Measurements from ENCODE around the gene LIX1. TPM values are rescaled to one million over a fixed set of nuclear protein-coding genes. Genes with fewer than 3 reads are reported as not detected.

Gene LIX1
- total RNA-seq, 1 donor from 2014 or later: not detected

DNA sequence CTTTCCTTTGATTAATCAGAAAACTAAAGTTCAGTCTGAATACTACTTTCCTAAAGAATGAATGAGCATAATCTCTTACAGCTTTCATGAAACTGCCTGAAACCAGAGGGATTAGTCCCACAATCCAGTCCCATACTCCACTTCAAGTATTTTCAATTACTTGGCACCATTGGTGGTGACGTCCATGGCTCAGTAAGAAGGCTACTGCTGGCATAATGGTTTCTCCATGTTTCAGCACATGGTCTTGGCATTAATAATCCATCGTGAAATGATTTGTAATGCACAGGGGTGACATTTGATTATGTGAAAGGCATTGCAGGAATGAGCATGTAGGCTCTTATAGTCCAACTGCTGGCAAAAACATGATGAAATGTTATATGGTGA is 23.4 kb downstream of the LIX1 start:
- Histone ChIP-seq H3K4me3 (no peak overlapping the region), H3K27me3 (no peaks in the 10 kb centered on the region), H3K9me3 (no peaks in the 10 kb centered on the region), H3K4me1 (no peaks in the 10 kb centered on the region), H3K27ac (no peak overlapping the region), H3K36me3 (no peaks in the 10 kb centered on the region)
- intact Hi-C loops (cut with DNase I): no loop called here
- TF ChIP-seq, protein P1, sequence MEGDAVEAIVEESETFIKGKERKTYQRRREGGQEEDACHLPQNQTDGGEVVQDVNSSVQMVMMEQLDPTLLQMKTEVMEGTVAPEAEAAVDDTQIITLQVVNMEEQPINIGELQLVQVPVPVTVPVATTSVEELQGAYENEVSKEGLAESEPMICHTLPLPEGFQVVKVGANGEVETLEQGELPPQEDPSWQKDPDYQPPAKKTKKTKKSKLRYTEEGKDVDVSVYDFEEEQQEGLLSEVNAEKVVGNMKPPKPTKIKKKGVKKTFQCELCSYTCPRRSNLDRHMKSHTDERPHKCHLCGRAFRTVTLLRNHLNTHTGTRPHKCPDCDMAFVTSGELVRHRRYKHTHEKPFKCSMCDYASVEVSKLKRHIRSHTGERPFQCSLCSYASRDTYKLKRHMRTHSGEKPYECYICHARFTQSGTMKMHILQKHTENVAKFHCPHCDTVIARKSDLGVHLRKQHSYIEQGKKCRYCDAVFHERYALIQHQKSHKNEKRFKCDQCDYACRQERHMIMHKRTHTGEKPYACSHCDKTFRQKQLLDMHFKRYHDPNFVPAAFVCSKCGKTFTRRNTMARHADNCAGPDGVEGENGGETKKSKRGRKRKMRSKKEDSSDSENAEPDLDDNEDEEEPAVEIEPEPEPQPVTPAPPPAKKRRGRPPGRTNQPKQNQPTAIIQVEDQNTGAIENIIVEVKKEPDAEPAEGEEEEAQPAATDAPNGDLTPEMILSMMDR (IDR thresholded peaks at IDR 0.05): no peak
- no peak for TF ChIP-seq POLR2AphosphoS5 (IDR thresholded peaks at IDR 0.05; ENCODE audit: insufficient read depth in 1 of 2, low read depth in 1 of 2)
- no peak for TF ChIP-seq POLR2A (IDR thresholded peaks at IDR 0.05)
- DNase-seq (ENCODE audit: extremely low spot score in 2 of 2): no peak

DNA sequence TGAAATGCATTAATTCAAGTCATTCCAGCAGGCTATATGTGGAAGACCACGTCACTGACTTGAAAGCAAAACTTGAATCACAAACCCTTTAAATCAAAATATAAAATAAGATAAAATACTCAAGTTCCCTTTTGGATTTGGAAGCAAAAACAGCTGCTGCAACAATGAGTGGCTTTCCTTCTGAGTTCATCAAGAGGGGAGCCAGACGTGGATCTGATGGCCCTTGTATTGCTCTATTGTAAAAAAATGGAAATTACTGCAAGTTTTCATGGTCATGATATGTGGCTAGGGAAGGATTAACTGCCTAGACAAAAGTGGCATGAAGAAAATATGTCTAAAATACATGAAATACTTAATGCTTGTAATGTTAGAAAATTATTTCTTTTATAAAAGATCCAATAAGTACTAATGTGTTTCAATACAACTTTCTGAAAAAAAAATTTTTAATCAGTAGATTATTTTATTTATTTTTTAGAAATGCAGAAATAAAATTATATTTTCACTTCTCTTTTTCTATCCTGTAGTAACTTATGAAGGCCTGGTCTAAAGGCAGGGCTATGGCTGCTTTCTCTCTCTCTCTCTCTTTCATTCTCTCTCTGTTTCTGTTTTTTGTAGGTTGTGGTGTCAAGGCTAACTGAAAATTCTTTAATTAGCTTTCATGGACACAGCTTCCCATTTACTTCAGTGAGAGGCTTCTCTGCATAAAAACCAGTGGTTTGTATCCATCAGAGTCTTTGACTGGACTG is 24.0 kb downstream of the LIX1 start:
- no peak for DNase-seq (ENCODE audit: extremely low spot score in 2 of 2)
- H3K36me3 ChIP-seq: no peaks in the 10 kb centered on the region
- no peaks in the 10 kb centered on the region for H3K9me3 ChIP-seq
- no peaks in the 10 kb centered on the region for H3K27me3 ChIP-seq
- intact Hi-C loops (cut with DNase I): no loop called here
- no peak overlapping the region for H3K27ac ChIP-seq
- H3K4me1 ChIP-seq: no peaks in the 10 kb centered on the region
- H3K4me3 ChIP-seq: no peak overlapping the region
- TF ChIP-seq, protein P1 (IDR thresholded peaks at IDR 0.05): no peak
- TF ChIP-seq POLR2AphosphoS5 (IDR thresholded peaks at IDR 0.05; ENCODE audit: insufficient read depth in 1 of 2, low read depth in 1 of 2) (no peak), POLR2A (IDR thresholded peaks at IDR 0.05) (no peak)

DNA sequence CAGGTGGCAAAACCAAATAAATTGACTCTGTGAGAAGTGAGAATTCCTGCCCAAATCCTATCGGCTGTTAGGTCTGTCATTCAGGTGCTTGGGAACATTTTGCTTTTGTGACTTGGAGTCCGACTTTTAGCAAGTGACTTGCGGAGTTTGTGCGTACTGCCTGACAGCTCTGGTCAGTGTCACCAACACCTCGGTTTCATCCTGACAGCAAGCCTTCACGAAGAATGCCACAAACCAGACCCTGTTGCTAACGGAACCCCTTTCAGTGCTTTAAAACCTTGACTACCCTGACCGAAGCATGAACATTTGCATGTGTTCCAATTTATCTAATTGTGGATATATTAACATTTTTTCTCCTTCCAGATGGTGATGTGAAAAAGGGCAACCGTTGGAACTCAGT is 26.5 kb downstream of the LIX1 start:
- DNase-seq (ENCODE audit: extremely low spot score in 2 of 2): no peak
- no peaks in the 10 kb centered on the region for H3K36me3 ChIP-seq
- intact Hi-C loops (cut with DNase I): no loop called here

DNA sequence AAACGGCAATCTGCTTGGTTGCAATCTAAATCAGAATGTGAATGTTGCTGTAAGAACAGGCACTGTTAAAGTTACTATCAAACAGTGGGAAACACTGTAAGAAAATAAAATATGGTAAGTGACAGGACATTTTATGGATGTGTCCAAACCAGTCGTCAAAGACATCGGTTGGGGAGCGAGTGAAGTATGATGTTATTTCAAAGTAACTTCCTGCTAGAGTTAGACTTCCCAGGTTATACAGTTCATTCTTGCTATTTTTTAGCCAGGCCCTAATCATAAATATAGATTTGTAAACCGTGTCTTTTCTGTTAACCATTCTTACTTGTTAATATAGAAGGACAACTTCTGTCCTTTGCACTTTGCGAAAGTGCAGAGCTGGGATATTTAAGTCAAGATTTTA is 30.2 kb downstream of the LIX1 start:
- Histone ChIP-seq H3K4me1 (no peaks in the 10 kb centered on the region), H3K4me3 (no peak overlapping the region), H3K36me3 (no peaks in the 10 kb centered on the region), H3K27ac (no peak overlapping the region), H3K27me3 (no peaks in the 10 kb centered on the region), H3K9me3 (no peaks in the 10 kb centered on the region)
- no peak for DNase-seq (ENCODE audit: extremely low spot score in 2 of 2)
- no peak for TF ChIP-seq POLR2A (IDR thresholded peaks at IDR 0.05)
- intact Hi-C loops (cut with DNase I): no loop called here

More for the DNA sequence above, 26.5 kb downstream of the LIX1 start:
- no peak for TF ChIP-seq POLR2A (IDR thresholded peaks at IDR 0.05)
- TF ChIP-seq, protein P1 (IDR thresholded peaks at IDR 0.05): no peak
- no peak for TF ChIP-seq POLR2AphosphoS5 (IDR thresholded peaks at IDR 0.05; ENCODE audit: insufficient read depth in 1 of 2, low read depth in 1 of 2)
- no peaks in the 10 kb centered on the region for H3K27me3 ChIP-seq
- H3K4me1 ChIP-seq: no peaks in the 10 kb centered on the region
- no peak overlapping the region for H3K27ac ChIP-seq
- no peak overlapping the region for H3K4me3 ChIP-seq
- no peaks in the 10 kb centered on the region for H3K9me3 ChIP-seq

DNA sequence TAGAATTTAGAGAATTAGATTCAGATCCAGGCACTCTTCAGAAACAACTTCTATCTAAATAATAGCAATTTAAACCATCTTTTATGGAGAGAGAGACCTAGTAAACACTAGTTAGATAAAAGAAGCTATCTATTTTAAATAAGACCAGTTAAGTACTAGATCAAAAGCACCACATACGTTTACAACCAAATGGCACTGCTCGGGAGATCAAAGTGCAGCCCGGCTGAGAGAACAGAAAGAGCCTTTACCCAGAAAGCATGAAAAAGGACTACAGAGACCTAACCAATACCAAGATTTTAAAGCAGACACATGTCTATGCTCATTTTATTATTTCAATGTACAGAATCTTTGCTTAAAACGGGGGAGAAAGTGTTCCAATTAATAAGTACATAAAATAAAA is 30.8 kb downstream of the LIX1 start:
- H3K4me3 ChIP-seq: no peak overlapping the region
- no peak overlapping the region for H3K27ac ChIP-seq
- no peaks in the 10 kb centered on the region for H3K36me3 ChIP-seq
- no peaks in the 10 kb centered on the region for H3K27me3 ChIP-seq
- no peaks in the 10 kb centered on the region for H3K9me3 ChIP-seq
- DNase-seq (ENCODE audit: extremely low spot score in 2 of 2): no peak
- TF ChIP-seq POLR2AphosphoS5 (IDR thresholded peaks at IDR 0.05; ENCODE audit: insufficient read depth in 1 of 2, low read depth in 1 of 2) (no peak), POLR2A (IDR thresholded peaks at IDR 0.05) (no peak)
- TF ChIP-seq, protein P1 (IDR thresholded peaks at IDR 0.05): no peak
- H3K4me1 ChIP-seq: no peaks in the 10 kb centered on the region
- intact Hi-C loops (cut with DNase I): no loop called here

Data from vagina (tissue), 2 donors.